Stimulated activated naive B cell treated with anti-CD40 and anti-IgM and Interleukin-4, amounts not matched to agents 10 μg/mL and 1 μg/mL and 100 μg/mL, for 72 hours (primary cell): ENCODE results near the gene ATP6V0A1.
"Not testable (repeated sequence)": the region's sequence is repeated elsewhere in the genome, so short reads cannot be mapped to it uniquely, and the experiment has no call there.

Experiments
- ATAC-seq, 2 donors: fragments of 150-1000 bp; cut with Tn5 transposase; replicated peaks; 2 replicates each; pipeline ENCODE4 v1.10.0; 2021; ENCODE audit warnings: moderate library complexity in 1 of 2
- DNase-seq: peaks from one replicate; pipeline ENCODE4 v3.0.0; 2021
- H3K27ac Mint-ChIP-seq: one replicate; pipeline ENCODE4 v1.8.0; 2022; ENCODE audit warnings: mild to moderate bottlenecking, mixed read lengths
- H3K27me3 Mint-ChIP-seq, 2 donors: one replicate each; pipeline ENCODE4 v1.8.0; 2022; ENCODE audit warnings: mixed read lengths in 2 of 2
- H3K36me3 Mint-ChIP-seq, 2 donors: one replicate each; pipeline ENCODE4 v1.8.0; 2022; ENCODE audit warnings: mixed read lengths in 2 of 2, mild to moderate bottlenecking in 1 of 2
- H3K4me1 Mint-ChIP-seq, 2 donors: one replicate each; pipeline ENCODE4 v1.8.0; 2022; ENCODE audit warnings: mixed read lengths in 2 of 2, mild to moderate bottlenecking in 1 of 2
- H3K4me3 Mint-ChIP-seq, 2 donors: one replicate each; pipeline ENCODE4 v1.8.0; 2022; ENCODE audit warnings: mild to moderate bottlenecking in 2 of 2, mixed read lengths in 2 of 2, moderate library complexity in 1 of 2
- H3K9me3 Mint-ChIP-seq, 2 donors: one replicate each; pipeline ENCODE4 v1.8.0; 2022; ENCODE audit warnings: mixed read lengths in 2 of 2, mild to moderate bottlenecking in 1 of 2

ATP6V0A1 gene

DNA sequence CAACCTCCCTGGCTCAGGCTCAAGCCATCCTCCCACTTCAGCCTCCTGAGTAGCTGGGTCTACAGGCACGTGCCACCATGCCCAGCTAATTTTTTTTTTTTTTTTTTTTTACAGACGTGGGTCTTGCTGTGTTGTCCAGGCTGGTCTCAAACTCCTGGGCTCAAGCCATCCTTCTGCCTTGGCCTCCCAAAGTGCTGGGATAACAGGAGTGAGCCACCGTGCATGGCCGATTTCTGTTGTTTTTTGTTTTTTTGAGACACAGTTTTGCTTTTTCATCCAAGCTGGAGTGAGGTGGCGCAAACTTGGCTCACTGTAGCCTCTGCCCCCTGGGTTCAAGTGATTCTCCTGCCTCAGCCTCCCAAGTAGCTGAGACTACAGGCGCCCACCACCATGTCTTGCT is 3.7 kb upstream of the ATP6V0A1 start:
- ATAC-seq, H3K27me3 Mint-ChIP-seq, H3K4me3 Mint-ChIP-seq, DNase-seq, H3K9me3 Mint-ChIP-seq: not testable (repeated sequence)
- H3K36me3 Mint-ChIP-seq, result peaks cover 1 to 12% of the 10 kb centered on the region in 2 donors
- H3K27ac Mint-ChIP-seq, result peak overlapping the region; percentile 25
- peaks cover 40 to 70% of the 10 kb centered on the region in 2 donors for H3K4me1 Mint-ChIP-seq

DNA sequence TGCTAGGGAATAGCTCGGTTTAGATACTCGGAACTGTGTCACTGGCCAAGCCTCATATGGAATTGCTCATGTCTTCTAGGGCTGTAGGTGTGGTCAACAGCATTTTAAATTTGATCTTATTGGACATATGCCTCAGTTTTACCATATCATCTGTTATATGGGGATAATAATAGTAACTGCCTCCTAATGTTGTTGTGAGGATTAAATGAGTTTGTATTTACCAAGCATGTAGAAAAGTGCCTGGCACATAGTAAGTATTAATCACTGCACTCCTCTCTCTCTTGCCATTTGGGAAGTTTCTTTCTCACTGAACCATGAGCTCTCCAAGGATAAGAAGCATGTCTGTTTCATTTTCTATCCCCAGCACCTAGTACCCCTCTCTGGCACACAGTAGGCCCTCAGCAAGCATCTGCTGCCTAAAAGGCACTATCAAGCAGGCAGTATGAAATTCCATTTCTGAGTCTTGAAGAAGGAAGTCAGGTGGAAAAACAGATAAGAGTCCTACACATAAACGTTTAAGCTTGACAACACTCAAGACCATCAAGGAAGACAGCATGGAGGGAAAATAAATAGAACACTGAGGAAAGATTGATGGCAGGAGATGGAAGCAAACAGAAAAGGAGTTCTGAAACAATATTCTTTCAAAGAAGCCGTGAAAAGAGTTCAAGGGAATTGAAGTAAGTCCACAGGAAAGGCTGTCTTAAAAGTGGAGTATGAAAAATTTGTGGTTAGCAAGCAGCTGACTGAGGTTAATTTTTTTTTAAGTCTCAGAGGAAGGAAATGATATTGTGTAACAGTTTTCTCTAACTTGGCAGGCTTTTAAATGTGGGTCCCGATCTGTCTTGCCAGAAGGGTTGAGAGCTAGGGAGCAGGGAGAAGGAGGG is 2.2 kb upstream of the ATP6V0A1 start:
- Mint-ChIP-seq H3K4me1 (peaks cover 45 to 80% of the 10 kb centered on the region in 2 donors), H3K4me3 (peak overlapping the region; percentile 22 to 55), H3K27me3 (no peaks in the 10 kb centered on the region), H3K9me3 (peaks cover 0 to 2% of the 10 kb centered on the region in 2 donors), H3K36me3 (peaks cover 6 to 19% of the 10 kb centered on the region in 2 donors), H3K27ac (peak overlapping the region; percentile 0)
- peak in 1 of 2 donors; percentile 12 for ATAC-seq
- no peak for DNase-seq

GRCh38 chr17:42457107-42457792 is 1.4 kb upstream of the ATP6V0A1 start:
- H3K36me3 Mint-ChIP-seq, result peaks cover 10 to 27% of the 10 kb centered on the region in 2 donors
- ATAC-seq, result peak; percentile 43 to 48
- H3K27ac Mint-ChIP-seq, result peak overlapping the region; percentile 91
- H3K4me1 Mint-ChIP-seq, result peaks cover 47 to 78% of the 10 kb centered on the region in 2 donors
- peaks cover 0 to 2% of the 10 kb centered on the region in 2 donors for H3K9me3 Mint-ChIP-seq
- peak; percentile 32 for DNase-seq
- no peaks in the 10 kb centered on the region for H3K27me3 Mint-ChIP-seq
- peak overlapping the region; percentile 76 to 95 for H3K4me3 Mint-ChIP-seq

- DNase-seq (no peak), ATAC-seq (peak; percentile 35 to 38)
- peaks cover 35 to 63% of the 10 kb centered on the region in 2 donors for H3K4me1 Mint-ChIP-seq
- H3K36me3 Mint-ChIP-seq, result peaks cover 12 to 36% of the 10 kb centered on the region in 2 donors
- peak overlapping the region; percentile 97 for H3K27ac Mint-ChIP-seq
- peaks cover 0 to 2% of the 10 kb centered on the region in 2 donors for H3K9me3 Mint-ChIP-seq
- H3K27me3 Mint-ChIP-seq, result no peaks in the 10 kb centered on the region
- peak overlapping the region; percentile 95 to 96 for H3K4me3 Mint-ChIP-seq
These were observed 650 bp downstream of the ATP6V0A1 start for GRCh38 chr17:42459256-42459800.

DNA sequence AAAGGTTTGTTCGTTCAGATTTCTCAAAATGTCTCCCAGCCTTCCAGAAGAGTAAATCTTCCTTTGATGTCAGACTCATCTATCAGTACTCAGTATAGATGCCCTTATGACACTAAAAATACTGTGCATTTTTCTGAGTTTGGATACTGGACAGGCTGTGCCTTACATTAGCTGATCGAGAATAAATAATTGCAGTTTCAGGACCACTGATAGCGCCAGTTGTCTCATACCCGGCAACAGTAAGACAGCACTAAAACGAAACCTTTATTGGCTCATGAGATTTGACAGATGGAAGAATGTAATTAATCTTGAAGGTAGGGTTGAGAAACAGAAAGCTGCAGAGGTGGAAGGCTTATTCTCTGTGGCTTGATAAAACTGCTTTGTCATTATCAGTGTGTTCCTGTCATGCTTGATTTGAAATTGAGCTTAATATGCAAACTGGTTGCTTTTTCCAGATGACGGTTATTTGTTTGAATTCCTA is 1.2 kb downstream of the ATP6V0A1 start:
- peak in 1 of 2 donors; percentile 4 for ATAC-seq
- Mint-ChIP-seq H3K4me1 (peaks cover 35 to 61% of the 10 kb centered on the region in 2 donors), H3K27me3 (no peaks in the 10 kb centered on the region), H3K27ac (peak overlapping the region; percentile 68), H3K9me3 (peaks cover 0 to 2% of the 10 kb centered on the region in 2 donors), H3K36me3 (peaks cover 12 to 36% of the 10 kb centered on the region in 2 donors), H3K4me3 (peak overlapping the region; percentile 95 to 96)
- DNase-seq, result no peak

DNA sequence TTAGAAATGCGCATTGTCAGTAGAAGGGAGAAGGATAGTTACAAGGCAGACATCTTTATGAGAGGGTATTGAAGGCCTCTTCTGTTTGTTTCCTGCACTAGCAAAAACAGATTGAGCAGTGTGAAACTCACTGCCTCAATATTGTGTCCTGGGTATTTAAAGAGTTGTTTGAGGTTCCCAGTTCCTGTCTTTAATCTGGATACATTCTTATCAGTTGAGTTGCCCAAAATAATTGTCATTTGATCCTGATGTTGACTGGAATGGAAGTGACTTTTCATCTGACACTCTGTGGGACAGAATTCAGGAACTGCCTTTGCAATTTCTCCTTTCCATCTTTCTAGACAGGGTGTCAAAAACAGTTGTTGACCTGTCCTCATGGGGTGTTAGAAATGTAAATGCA is 1.7 kb downstream of the ATP6V0A1 start:
- DNase-seq (no peak), ATAC-seq (no peak)
- Mint-ChIP-seq H3K27ac (peak overlapping the region; percentile 68), H3K27me3 (no peaks in the 10 kb centered on the region), H3K9me3 (peaks cover 0 to 2% of the 10 kb centered on the region in 2 donors), H3K36me3 (peaks cover 12 to 36% of the 10 kb centered on the region in 2 donors), H3K4me3 (peak overlapping the region; percentile 95 to 96), H3K4me1 (peaks cover 34 to 58% of the 10 kb centered on the region in 2 donors)

DNA sequence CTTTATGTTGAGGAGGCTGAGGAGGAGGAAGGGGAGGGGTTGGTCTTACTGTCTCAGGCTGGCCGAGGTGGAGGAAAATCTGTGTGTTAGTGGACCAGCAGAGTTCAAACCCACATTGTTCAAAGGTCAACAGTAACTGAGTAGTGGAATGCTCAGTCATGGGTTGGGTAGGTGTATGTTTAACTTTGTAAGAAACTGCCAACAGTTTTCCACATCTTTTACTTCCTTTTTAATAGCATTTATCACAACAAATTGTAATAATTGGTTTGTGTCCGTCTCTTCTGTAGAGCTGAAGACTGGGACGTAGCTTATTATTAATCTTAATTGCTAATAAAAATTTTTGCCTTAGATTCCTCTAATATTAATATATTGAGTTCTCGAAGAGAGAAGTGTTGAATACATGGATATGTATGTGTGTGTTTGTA is 5.3 kb downstream of the ATP6V0A1 start:
- ATAC-seq (no peak), DNase-seq (no peak)
- H3K4me1 Mint-ChIP-seq, result peaks cover 17 to 25% of the 10 kb centered on the region in 2 donors
- H3K4me3 Mint-ChIP-seq, result no peak overlapping the region
- no peak overlapping the region for H3K27ac Mint-ChIP-seq
- no peaks in the 10 kb centered on the region for H3K27me3 Mint-ChIP-seq
- H3K9me3 Mint-ChIP-seq, result no peaks in the 10 kb centered on the region
- H3K36me3 Mint-ChIP-seq, result peaks cover 30 to 51% of the 10 kb centered on the region in 2 donors

DNA sequence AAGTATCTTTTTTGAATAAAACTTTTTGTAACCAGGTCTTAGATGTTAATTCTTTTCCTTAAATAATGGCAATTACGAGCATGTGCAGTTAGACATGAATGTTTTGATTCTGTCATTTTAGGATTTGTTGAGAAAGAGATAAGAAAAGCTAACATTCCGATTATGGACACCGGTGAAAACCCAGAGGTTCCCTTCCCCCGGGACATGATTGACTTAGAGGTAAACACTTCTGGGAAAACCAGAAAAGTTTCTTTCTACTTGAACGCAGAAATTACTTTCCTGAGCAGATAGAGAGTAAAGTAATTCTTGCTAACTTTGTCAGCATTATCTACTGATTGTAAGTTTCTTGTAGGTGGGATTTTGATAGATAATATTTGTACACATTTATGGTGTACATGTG is 9.2 kb downstream of the ATP6V0A1 start:
- peaks cover 42 to 47% of the 10 kb centered on the region in 2 donors for H3K36me3 Mint-ChIP-seq
- H3K9me3 Mint-ChIP-seq, result no peaks in the 10 kb centered on the region
- no peak overlapping the region for H3K4me3 Mint-ChIP-seq
- H3K4me1 Mint-ChIP-seq, result peaks cover 3 to 6% of the 10 kb centered on the region in 2 donors
- ATAC-seq (no peak), DNase-seq (no peak)
- no peak overlapping the region for H3K27ac Mint-ChIP-seq
- H3K27me3 Mint-ChIP-seq, result no peaks in the 10 kb centered on the region

DNA sequence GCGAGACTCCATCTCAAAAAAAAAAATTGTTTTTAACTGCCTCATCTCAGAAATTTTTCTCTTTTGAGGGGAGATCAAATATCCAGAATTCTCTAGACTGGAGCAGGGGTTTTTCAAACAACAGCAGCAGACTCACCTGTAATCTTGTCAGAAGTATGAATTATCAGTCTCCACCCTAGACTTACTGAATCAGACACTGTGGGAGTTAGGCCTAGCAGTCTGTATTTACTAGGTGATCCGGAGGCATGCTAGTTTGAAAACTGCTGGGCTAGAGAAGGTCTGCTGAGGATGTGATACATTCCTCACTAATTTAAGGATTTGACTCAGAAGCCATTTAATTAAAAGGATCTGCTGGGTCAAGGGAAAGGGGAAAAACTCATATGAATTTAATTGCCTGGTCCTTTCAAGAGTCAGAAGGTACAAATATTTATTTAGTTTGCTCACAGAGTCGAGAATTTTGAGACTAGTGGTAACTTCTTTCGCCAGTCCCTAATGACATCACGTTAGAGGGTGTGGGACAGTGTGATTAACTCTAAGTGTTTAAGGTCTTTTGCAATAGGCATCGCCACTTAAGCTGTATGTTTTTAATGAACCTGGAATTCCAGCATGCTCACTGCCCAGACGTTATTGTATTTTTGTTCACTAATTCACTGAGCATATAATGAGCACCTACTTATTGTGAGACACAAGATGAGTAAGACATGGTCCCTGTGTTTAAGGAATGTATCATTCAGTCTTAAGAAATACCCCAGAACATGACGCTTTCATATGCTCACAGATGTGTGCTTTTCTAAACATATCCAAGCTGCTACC is 14.2 kb downstream of the ATP6V0A1 start:
- Mint-ChIP-seq H3K9me3 (no peaks in the 10 kb centered on the region), H3K27ac (no peak overlapping the region), H3K36me3 (peaks cover 64 to 69% of the 10 kb centered on the region in 2 donors), H3K4me1 (peaks cover 10 to 18% of the 10 kb centered on the region in 2 donors), H3K27me3 (no peaks in the 10 kb centered on the region), H3K4me3 (no peak overlapping the region)
- DNase-seq (no peak), ATAC-seq (no peak)

DNA sequence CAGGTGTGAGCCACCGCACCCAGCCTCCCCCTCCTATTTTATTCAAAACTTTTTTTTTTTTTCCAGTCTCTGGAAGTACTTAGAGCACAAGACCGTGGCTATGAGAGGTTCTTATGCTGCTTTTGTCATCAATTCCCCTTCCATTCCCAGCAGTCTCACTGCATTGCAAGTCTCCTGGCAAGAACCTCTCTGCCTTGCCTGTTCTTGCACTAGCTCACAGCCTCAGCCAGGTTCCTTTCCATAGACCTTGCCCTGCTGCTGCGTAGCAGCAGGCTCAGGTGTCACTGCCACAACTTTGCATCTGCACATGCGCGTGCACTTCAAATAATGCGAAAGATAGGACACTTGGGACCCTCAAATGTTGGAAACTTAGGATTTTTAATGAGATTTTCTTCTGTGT is 15.6 kb downstream of the ATP6V0A1 start:
- Mint-ChIP-seq H3K4me1 (peaks cover 10 to 18% of the 10 kb centered on the region in 2 donors), H3K36me3 (peaks cover 63 to 66% of the 10 kb centered on the region in 2 donors), H3K9me3 (no peaks in the 10 kb centered on the region), H3K27me3 (no peaks in the 10 kb centered on the region), H3K27ac (no peak overlapping the region), H3K4me3 (no peak overlapping the region)
- DNase-seq (no peak), ATAC-seq (no peak)

DNA sequence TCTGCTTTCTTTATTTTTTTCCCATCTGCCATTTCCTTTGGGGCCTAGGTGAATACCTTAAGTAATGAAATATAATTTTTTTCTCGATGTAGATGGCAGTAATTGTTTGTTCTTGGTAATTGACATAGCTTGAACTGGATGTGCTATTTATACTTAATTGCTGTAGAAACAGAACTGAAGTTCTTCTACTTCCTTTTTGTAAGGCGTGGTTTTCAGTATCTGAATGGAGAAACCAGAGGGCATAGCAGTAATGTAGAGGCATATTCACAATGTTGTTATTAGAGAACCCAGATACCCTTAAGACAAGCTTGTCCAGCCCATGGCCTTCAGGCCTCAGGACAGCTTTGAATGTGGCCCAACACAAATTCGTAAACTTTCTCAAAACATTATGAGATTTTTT is 16.4 kb downstream of the ATP6V0A1 start:
- Mint-ChIP-seq H3K9me3 (no peaks in the 10 kb centered on the region), H3K27ac (no peak overlapping the region), H3K4me3 (peak overlapping the region in 1 of 2 donors; percentile 16), H3K27me3 (no peaks in the 10 kb centered on the region), H3K36me3 (peaks cover 62 to 65% of the 10 kb centered on the region in 2 donors), H3K4me1 (peaks cover 10 to 18% of the 10 kb centered on the region in 2 donors)
- no peak for DNase-seq
- ATAC-seq, result peak; percentile 33 to 44

GRCh38 chr17:42475835-42476234 is 17.2 kb downstream of the ATP6V0A1 start:
- Mint-ChIP-seq H3K27ac (no peak overlapping the region), H3K9me3 (no peaks in the 10 kb centered on the region), H3K27me3 (no peaks in the 10 kb centered on the region), H3K4me1 (peaks cover 10 to 18% of the 10 kb centered on the region in 2 donors), H3K36me3 (peaks cover 63 to 66% of the 10 kb centered on the region in 2 donors), H3K4me3 (no peak overlapping the region)
- no peak for DNase-seq
- no peak for ATAC-seq

- Mint-ChIP-seq H3K4me1 (peaks cover 10 to 18% of the 10 kb centered on the region in 2 donors), H3K4me3 (no peak overlapping the region), H3K36me3 (peaks cover 60 to 64% of the 10 kb centered on the region in 2 donors)
These were observed 17.7 kb downstream of the ATP6V0A1 start for GRCh38 chr17:42476411-42476810.

More at GRCh38 chr17:42476411-42476810, 17.7 kb downstream of the ATP6V0A1 start:
- Mint-ChIP-seq H3K27ac (no peak overlapping the region), H3K27me3 (no peaks in the 10 kb centered on the region), H3K9me3 (no peaks in the 10 kb centered on the region)
- no peak for DNase-seq
- no peak for ATAC-seq
